Measurements from ENCODE around the gene SEC61A2. TPM values are rescaled to one million over a fixed set of nuclear protein-coding genes. Genes with fewer than 3 reads are reported as not detected.

The SEC61A2 gene
- total and polyA plus RNA-seq, 2 donors (not counting 3 experiments of a cell fraction or from before 2014, with no cell fraction given): 7.3 to 7.5 TPM

DNA sequence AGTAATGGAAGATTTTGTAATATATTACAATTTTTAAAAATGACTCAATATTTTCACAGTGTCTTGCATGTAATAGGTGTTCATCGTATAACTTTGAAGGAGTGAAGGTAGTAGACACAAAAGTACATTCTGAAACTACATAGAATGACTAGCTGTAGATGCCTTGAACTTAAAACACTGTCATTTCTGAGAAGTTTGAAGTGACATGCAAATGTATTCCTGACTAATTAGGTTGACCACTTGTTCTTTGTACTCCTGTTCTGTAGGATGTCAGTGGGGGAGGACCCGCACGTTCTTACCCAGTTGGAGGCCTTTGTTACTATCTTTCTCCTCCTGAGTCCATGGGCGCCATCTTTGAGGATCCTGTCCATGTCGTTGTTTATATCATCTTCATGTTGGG is 31.2 kb downstream of the SEC61A2 start:
- Histone ChIP-seq H3K27me3 (ENCODE audit: control insufficient read depth in 2 of 2, insufficient read depth in 2 of 2, low read length in 2 of 2) (no peaks in the 10 kb centered on the region), H3K4me2 (ENCODE audit: insufficient read depth, low read length) (no peak overlapping the region), H3K4me3 (replicated peaks in 1 of 3; ENCODE audit: insufficient read depth in 1 of 3, low read depth in 1 of 3, low read length in 3 of 3) (no peak overlapping the region), H3K9ac (replicated peaks; ENCODE audit: extremely low read depth, insufficient read depth, low read length) (no peak overlapping the region), H3K36me3 (ENCODE audit: control insufficient read depth in 2 of 2, extremely low read depth in 1 of 2, insufficient read depth in 2 of 2, low read length in 2 of 2) (peaks cover 9 to 16% of the 10 kb centered on the region in 2 experiments), H3K9me3 (replicated peaks; ENCODE audit: control insufficient read depth, insufficient read depth, low read length) (no peaks in the 10 kb centered on the region), H3K4me1 (ENCODE audit: control insufficient read depth, extremely low read depth, insufficient read depth, low read length) (no peaks in the 10 kb centered on the region), H3K9me1 (replicated peaks; ENCODE audit: control insufficient read depth, extremely low read depth, insufficient read depth, low read length) (no peaks in the 10 kb centered on the region), H3K27ac (ENCODE audit: insufficient read depth, low read depth, low read length) (no peak overlapping the region), H4K20me1 (replicated peaks; ENCODE audit: control insufficient read depth, extremely low read depth, insufficient read depth, low read length) (no peaks in the 10 kb centered on the region), H3K79me2 (ENCODE audit: control insufficient read depth, insufficient read depth, low read length) (no peaks in the 10 kb centered on the region), H2AFZ (ENCODE audit: low read depth, low read length) (no peak overlapping the region)
- no TSS peak for BruUV-seq (replicated peaks)
- ChIA-PET POLR2A (no interaction called here), CTCF (no interaction called here)
- DNase-seq (ENCODE audit: low read depth, low spot score): no peak
- TF ChIP-seq MYC (IDR thresholded peaks at IDR 0.05; ENCODE audit: low read depth, low read length) (no peak), CTCF (IDR thresholded peaks at IDR 0.05; ENCODE audit: extremely low read depth in 1 of 2, insufficient read depth in 1 of 2, low read depth in 1 of 2, low read length in 2 of 2) (no peak), FOS (IDR thresholded peaks at IDR 0.05; ENCODE audit: borderline replicate concordance, insufficient read depth, low read length) (no peak), GATA2 (IDR thresholded peaks at IDR 0.05; ENCODE audit: insufficient read depth, insufficient read length, low read depth, low read length) (no peak), MAX (IDR thresholded peaks at IDR 0.05; ENCODE audit: insufficient read depth, insufficient read length) (no peak), JUN (IDR thresholded peaks at IDR 0.05; ENCODE audit: borderline replicate concordance, insufficient read depth, insufficient read length, low read depth) (no peak), POLR2AphosphoS5 (IDR thresholded peaks at IDR 0.05; ENCODE audit: insufficient read depth, low read depth, low read length) (no peak), EZH2 (IDR thresholded peaks at IDR 0.05; ENCODE audit: borderline replicate concordance, low read depth, low read length, severe bottlenecking) (no peak), POLR2A (IDR thresholded peaks at IDR 0.05; ENCODE audit: low read depth, low read length) (no peak)
- intact Hi-C loops (cut with micrococcal nuclease) (no loop called here), dilution Hi-C loops (cut with MboI; ENCODE audit: extremely low pct_ligation_motif_present, low sequenced_read_pairs) (no loop called here)
- FAIRE-seq: no peak

Data from endothelial cell of umbilical vein (primary cell).